Glomerular endothelial cell (primary cell): ENCODE measurements around the gene STARD5. TPM values are rescaled to one million over a fixed set of nuclear protein-coding genes. Genes with fewer than 3 reads are reported as not detected.

Experiments
- DNase-seq: peaks from one replicate; pipeline ENCODE4 v3.0.0-alpha.2; 2011; ENCODE audit warnings: low read depth, low spot score; ENCODE audit errors: extremely low read depth
- total RNA-seq: library from RNA; depleted of rRNA; stranded (reverse); fragments of >200 nt; gene quantifications from 2 replicates; pipeline ENCODE4 v1.2.3, GENCODE V29; 2015

The STARD5 gene
- total RNA-seq, 1 donor from 2014 or later: 1.4 TPM

DNA sequence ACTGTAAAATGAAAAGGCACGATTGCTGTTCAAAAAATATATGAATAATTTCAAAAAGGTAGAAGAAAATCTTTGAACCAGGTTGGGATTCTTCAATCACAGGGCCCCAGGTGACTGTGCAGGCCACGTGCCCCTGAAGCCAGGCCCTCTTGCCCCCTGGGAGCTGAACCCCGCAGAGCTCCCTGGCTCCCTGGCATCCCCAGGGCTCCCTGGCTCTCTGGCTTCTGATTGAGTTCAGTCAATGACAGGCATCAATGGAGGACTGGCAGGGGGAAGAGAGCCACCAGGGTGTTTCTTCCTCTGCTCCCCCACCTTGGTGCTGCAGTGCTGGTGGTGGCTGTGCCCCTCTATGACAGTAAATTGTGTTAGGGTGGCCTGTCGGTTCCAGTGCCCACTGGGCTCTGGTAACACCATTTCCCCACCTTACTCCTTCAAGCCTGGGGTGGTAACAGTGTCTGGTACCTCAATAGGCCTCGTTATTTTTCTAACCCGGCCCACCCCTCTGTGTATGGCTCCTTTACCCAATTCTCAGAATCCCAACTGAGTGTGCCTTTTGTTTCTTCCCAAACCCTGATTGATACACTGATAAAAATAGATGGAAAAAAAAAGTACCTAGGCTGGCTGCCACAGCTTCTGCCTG, 62.6 kb downstream of the STARD5 start:
- no peak for DNase-seq

DNA sequence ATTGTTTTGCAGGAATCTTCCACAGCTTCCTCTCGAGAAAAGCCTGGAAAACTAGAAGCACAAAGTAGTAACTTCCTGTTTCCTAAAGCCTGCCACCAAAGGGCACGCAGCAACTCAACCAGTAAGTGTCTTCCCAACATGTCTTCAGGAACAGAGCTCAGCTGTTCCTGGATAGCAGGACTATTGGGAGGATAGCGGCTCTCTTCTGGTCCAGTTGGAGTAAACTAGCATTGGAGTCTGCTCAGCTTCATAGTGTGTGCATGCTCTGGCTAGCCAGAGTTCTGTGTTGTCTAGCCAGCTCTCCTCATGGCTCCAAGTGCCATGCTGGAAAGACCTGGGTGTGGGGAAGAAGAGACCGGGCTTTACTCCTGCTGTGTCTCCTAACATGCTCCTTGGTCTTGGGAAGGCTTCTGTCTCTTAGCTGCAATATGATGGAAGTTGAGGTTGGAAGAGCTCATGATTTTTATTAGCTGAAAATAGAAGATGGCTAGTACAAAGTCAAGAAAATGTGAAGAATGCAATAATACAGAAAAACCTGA, 64.1 kb downstream of the STARD5 start:
- DNase-seq: no peak

Other genes starting within 250 kb of the STARD5 start
- gene CFAP161, start 189.9 kb downstream of the STARD5 start, total RNA-seq: 1.0 and 1.4 TPM in 2 replicates
- gene IL16, start 127.3 kb downstream of the STARD5 start, total RNA-seq: 1.4 and 3.3 TPM in 2 replicates
- not detected in 2 replicates for gene TMC3, start 50.1 kb upstream of the STARD5 start, total RNA-seq